Measurements from ENCODE around the gene CCDC27.

CCDC27 gene

DNA sequence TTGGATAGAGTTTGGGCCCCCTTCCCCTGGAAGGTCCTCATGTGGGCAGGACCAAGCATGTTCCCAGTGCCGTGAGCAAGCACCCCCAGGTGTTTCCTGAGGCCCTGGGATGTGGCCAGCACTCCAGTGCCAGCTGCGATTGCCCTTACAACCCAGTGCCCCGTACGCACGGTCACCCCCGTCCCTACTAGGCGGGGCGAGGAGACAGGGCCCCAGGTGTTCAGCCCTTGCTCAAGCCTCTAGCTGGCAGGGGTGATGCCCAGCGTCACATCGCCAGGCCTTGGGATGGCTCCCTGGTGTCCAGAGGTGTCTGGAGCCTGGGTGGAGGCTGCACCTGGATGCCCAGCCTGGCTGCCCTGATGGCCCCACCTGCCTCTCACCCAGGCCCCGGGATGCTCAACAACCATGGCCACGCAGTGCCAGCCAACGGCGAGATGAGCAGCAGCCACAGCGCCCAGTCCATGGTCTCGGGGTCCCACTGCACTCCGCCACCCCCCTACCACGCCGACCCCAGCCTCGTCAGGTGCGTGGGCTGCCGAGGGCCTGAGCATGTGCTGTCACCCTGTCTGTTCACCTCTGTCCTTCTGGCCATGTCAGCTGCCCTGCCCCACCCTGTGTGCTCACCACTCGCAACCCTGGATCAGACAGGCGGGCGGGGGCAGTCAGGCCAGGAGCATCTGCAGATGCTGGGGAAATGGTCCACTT lies 21.6 kb upstream of the CCDC27 start:
- Histone ChIP-seq H3K9me2 (replicated peaks; ENCODE audit: control insufficient read depth, low read length) (no peaks in the 10 kb centered on the region), H3K4me1 (ENCODE audit: control insufficient read depth, low read length) (no peaks in the 10 kb centered on the region), H3K27ac (ENCODE audit: low read depth, low read length) (no peak overlapping the region), H3K79me2 (ENCODE audit: control insufficient read depth, low read length) (no peaks in the 10 kb centered on the region), H3K27me3 (ENCODE audit: control insufficient read depth, low read length) (no peaks in the 10 kb centered on the region), H3K4me2 (ENCODE audit: low read length) (no peak overlapping the region), H3K36me3 (ENCODE audit: control insufficient read depth, low read length) (no peaks in the 10 kb centered on the region), H3K9me3 (ENCODE audit: control insufficient read depth, insufficient read depth, low read length) (no peaks in the 10 kb centered on the region), H3K4me3 (ENCODE audit: low read length) (no peak overlapping the region), H3F3A (ENCODE audit: control insufficient read depth, insufficient read depth) (no peaks in the 10 kb centered on the region), H4K20me1 (ENCODE audit: control insufficient read depth, insufficient read depth, low read depth, low read length) (no peaks in the 10 kb centered on the region)
- TF ChIP-seq, protein P1, sequence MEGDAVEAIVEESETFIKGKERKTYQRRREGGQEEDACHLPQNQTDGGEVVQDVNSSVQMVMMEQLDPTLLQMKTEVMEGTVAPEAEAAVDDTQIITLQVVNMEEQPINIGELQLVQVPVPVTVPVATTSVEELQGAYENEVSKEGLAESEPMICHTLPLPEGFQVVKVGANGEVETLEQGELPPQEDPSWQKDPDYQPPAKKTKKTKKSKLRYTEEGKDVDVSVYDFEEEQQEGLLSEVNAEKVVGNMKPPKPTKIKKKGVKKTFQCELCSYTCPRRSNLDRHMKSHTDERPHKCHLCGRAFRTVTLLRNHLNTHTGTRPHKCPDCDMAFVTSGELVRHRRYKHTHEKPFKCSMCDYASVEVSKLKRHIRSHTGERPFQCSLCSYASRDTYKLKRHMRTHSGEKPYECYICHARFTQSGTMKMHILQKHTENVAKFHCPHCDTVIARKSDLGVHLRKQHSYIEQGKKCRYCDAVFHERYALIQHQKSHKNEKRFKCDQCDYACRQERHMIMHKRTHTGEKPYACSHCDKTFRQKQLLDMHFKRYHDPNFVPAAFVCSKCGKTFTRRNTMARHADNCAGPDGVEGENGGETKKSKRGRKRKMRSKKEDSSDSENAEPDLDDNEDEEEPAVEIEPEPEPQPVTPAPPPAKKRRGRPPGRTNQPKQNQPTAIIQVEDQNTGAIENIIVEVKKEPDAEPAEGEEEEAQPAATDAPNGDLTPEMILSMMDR (IDR thresholded peaks at IDR 0.05; ENCODE audit: low read depth, low read length, poor library complexity, severe bottlenecking): no peak
- TF ChIP-seq EZH2phosphoT487 (IDR thresholded peaks at IDR 0.05; ENCODE audit: borderline replicate concordance, low read length): no peak

DNA sequence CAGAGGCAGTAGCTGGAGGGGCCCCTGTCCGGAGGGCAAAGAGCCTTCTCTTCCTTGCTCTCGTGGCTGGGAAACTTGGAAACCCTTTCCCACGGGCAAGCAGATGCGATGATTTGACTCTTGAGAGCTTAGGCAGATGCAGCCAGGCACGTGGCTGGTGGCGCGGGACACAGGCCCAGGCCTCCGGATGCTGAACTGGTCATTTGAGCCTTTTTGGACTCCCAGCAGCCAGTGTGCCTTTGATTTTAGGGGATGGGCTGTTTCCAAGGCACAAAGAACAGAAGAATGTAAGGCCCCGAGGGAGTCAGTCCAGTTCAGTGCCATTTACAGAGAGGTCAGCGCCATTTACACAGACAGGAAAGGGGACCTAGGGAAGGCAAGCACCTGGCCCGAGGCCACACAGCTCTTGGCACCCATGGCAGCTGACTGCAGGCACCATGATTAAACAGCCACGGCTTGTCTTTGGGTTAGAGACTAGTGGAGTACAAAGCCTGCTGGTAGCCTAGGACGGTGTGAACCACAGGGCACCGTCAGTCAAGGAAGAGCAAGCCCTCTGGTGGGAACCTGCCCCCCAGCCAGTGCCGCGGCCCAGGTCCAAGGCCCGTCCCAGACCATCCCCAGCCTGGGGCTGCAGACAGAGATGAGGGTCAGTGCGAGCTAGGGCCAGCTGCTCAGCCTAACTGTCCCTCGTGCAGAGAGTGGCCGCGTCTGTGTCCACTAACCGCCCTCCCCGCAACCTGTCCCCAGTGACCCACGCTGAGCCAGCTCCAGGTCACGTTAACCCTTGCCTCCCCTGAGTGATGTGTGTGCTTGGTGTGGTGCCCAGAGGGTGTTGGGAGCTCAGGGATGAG lies 20.4 kb upstream of the CCDC27 start:
- Histone ChIP-seq H3K27ac (ENCODE audit: low read depth, low read length) (no peak overlapping the region), H3K4me3 (ENCODE audit: low read length) (no peak overlapping the region), H4K20me1 (ENCODE audit: control insufficient read depth, insufficient read depth, low read depth, low read length) (no peaks in the 10 kb centered on the region), H3K27me3 (ENCODE audit: control insufficient read depth, low read length) (no peaks in the 10 kb centered on the region), H3K4me2 (ENCODE audit: low read length) (no peak overlapping the region), H3F3A (ENCODE audit: control insufficient read depth, insufficient read depth) (no peaks in the 10 kb centered on the region), H3K4me1 (ENCODE audit: control insufficient read depth, low read length) (no peaks in the 10 kb centered on the region), H3K9me3 (ENCODE audit: control insufficient read depth, insufficient read depth, low read length) (no peaks in the 10 kb centered on the region), H3K79me2 (ENCODE audit: control insufficient read depth, low read length) (no peaks in the 10 kb centered on the region), H3K9me2 (replicated peaks; ENCODE audit: control insufficient read depth, low read length) (no peaks in the 10 kb centered on the region), H3K36me3 (ENCODE audit: control insufficient read depth, low read length) (no peaks in the 10 kb centered on the region)
- TF ChIP-seq, protein P1 (IDR thresholded peaks at IDR 0.05; ENCODE audit: low read depth, low read length, poor library complexity, severe bottlenecking): no peak
- no peak for TF ChIP-seq EZH2phosphoT487 (IDR thresholded peaks at IDR 0.05; ENCODE audit: borderline replicate concordance, low read length)

DNA sequence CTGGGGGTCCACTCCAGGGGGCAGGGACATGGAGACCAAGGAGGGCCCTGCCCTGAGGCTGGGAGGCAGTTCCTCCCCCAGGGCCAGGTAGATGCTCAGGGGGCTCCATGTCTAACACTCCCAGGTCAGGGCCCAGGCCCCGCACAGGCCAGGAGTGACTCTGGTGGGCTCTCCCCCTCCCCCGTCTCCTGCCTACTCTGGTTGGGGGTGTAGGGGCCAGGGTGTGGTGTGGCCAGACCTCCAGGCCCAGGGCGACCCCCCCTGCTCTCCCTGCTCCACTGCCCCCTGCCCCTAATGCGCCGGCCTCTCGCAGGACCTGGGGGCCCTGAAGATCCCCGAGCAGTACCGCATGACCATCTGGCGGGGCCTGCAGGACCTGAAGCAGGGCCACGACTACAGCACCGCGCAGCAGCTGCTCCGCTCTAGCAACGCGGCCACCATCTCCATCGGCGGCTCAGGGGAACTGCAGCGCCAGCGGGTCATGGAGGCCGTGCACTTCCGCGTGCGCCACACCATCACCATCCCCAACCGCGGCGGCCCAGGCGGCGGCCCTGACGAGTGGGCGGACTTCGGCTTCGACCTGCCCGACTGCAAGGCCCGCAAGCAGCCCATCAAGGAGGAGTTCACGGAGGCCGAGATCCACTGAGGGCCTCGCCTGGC lies 19.7 kb upstream of the CCDC27 start:
- H3K4me1 ChIP-seq (ENCODE audit: control insufficient read depth, low read length): no peaks in the 10 kb centered on the region
- no peak overlapping the region for H3K4me2 ChIP-seq (ENCODE audit: low read length)
- no peaks in the 10 kb centered on the region for H3K79me2 ChIP-seq (ENCODE audit: control insufficient read depth, low read length)
- no peak overlapping the region for H3K27ac ChIP-seq (ENCODE audit: low read depth, low read length)
- TF ChIP-seq, protein P1 (IDR thresholded peaks at IDR 0.05; ENCODE audit: low read depth, low read length, poor library complexity, severe bottlenecking): no peak
- TF ChIP-seq EZH2phosphoT487 (IDR thresholded peaks at IDR 0.05; ENCODE audit: borderline replicate concordance, low read length): no peak
- H3K9me3 ChIP-seq (ENCODE audit: control insufficient read depth, insufficient read depth, low read length): no peaks in the 10 kb centered on the region
- H3K9me2 ChIP-seq (replicated peaks; ENCODE audit: control insufficient read depth, low read length): no peaks in the 10 kb centered on the region
- no peaks in the 10 kb centered on the region for H4K20me1 ChIP-seq (ENCODE audit: control insufficient read depth, insufficient read depth, low read depth, low read length)
- no peaks in the 10 kb centered on the region for H3K36me3 ChIP-seq (ENCODE audit: control insufficient read depth, low read length)
- no peaks in the 10 kb centered on the region for H3F3A ChIP-seq (ENCODE audit: control insufficient read depth, insufficient read depth)
- H3K4me3 ChIP-seq (ENCODE audit: low read length): no peak overlapping the region
- H3K27me3 ChIP-seq (ENCODE audit: control insufficient read depth, low read length): no peaks in the 10 kb centered on the region

Data from DOHH2 (cell line).